Lung (tissue), 12 donors: ENCODE results near the gene ASTL. TPM values are rescaled to one million over a fixed set of nuclear protein-coding genes. Genes with fewer than 3 reads are reported as not detected.

Experiments used
- ATAC-seq: fragments of 200-7000 bp; cut with Tn5 transposase; one replicate; pipeline ENCODE4 v1.9.1; 2020; ENCODE audit warnings: moderate number of reproducible peaks; ENCODE audit not compliant: insufficient read depth, low FRiP score
- DNase-seq, 3 donors: peaks; one replicate each; pipeline ENCODE4 v3.0.0-alpha.2; 2013 to 2017
- H3K27ac ChIP-seq, 2 donors: one replicate each; pipeline ENCODE4 v1.5.1; 2013; ENCODE audit warnings: mild to moderate bottlenecking in 2 of 2, moderate library complexity in 2 of 2, control low read depth in 1 of 2, inconsistent platforms in 1 of 2, low read depth in 1 of 2, low read length in 1 of 2
- H3K27me3 ChIP-seq, 3 donors: one replicate each; pipeline ENCODE4 v1.5.1; 2013; ENCODE audit warnings: low read length in 2 of 3; ENCODE audit not compliant: control insufficient read depth in 3 of 3, insufficient read depth in 3 of 3
- H3K36me3 ChIP-seq, 4 donors: one replicate each; pipeline ENCODE4 v1.5.1; 2013; ENCODE audit warnings: low read length in 4 of 4, mild to moderate bottlenecking in 1 of 4, moderate library complexity in 1 of 4; ENCODE audit not compliant: control insufficient read depth in 4 of 4, insufficient read depth in 4 of 4
- H3K4me1 ChIP-seq, 5 donors: one replicate each; pipeline ENCODE4 v1.5.1; 2013; ENCODE audit warnings: low read length in 5 of 5, mild to moderate bottlenecking in 2 of 5, moderate library complexity in 1 of 5; ENCODE audit not compliant: control insufficient read depth in 5 of 5, insufficient read depth in 5 of 5
- H3K4me3 ChIP-seq: one replicate; pipeline ENCODE4 v1.5.1; 2013; ENCODE audit warnings: mild to moderate bottlenecking, control low read depth, moderate library complexity
- H3K9ac ChIP-seq, 2 donors: one replicate each; pipeline ENCODE4 v1.5.1; 2013; ENCODE audit warnings: low read length in 2 of 2, control low read depth in 1 of 2; ENCODE audit not compliant: insufficient read depth in 1 of 2
- H3K9me3 ChIP-seq, 4 donors: one replicate each; pipeline ENCODE4 v1.5.1; 2013; ENCODE audit warnings: low read length in 3 of 4, mild to moderate bottlenecking in 1 of 4, moderate library complexity in 1 of 4; ENCODE audit not compliant: control insufficient read depth in 4 of 4, insufficient read depth in 3 of 4
- WGBS, 2 donors: extraction: QIAGEN DNeasy Blood & Tissue Kit; methylation state at CpG; one replicate each; pipeline ENCODE4 v1.1.7; 2013; 5-methylcytosine and 5-hydroxymethylcytosine counted together
- polyA plus RNA-seq, 2 donors: library from polyadenylated mRNA; stranded (reverse); fragments of 200-250 nt; gene quantifications; one replicate each; pipeline ENCODE4 v1.2.1, GENCODE V29; 2013
- total RNA-seq, 2 donors: library from RNA; depleted of rRNA in 1 of 2; stranded (reverse); fragments of >200 nt in 1 of 2; gene quantifications; one replicate each; pipeline ENCODE4 v1.2.1, GENCODE V29; 2014 to 2021
- TF ChIP-seq, protein P1 (sequence below): IDR thresholded peaks from 2 replicates; pipeline ENCODE4 v1.5.1; 2012; ENCODE audit warnings: mild to moderate bottlenecking; ENCODE audit errors: control extremely low read depth, extremely low read depth
- donor health status: control.
- donor health status: control.
- donor health status: Bipolar disorder and iron deficiency.
- donor health status: healthy.
- donor health status: DM: yes; HTN: yes; CAD: no.

The ASTL gene
- total and polyA plus RNA-seq, 4 donors: 0.14 to 0.34 TPM; not detected in 2

DNA sequence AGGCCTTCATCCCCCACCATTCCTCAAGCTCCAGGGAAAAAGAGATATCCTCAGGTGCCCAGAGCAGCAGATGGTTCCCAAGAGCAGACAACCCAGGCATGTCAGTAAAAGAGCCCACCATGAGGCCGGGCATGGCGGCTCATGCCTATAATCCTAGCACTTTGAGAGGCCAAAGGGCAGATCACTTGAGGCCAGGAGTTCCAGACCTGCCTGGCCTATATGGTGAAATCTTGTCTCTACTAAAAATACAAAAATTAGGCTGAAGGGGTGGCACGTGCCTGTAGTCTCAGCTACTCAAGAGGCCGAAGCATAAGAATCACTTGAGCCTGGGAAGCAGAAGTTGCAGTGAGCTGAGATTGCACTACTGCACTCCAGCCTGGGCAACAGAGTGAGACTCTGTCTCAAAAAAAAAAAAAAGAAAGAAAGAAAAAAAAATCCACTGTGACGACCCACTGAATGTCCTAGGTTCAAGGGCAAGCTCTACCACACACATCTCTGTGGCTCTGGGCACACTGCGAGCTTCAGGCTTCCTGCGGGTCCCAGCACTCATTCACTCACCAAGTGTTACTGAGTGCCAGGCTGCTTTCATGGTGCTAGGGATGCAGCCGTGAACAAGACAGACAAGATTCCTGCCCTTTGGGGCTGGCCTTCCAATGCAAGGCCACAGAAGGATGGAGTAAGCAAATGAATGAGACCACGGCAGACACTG lies 13.4 kb upstream of the ASTL start:
- ATAC-seq: no peak
- Histone ChIP-seq H3K36me3 (no peaks in the 10 kb centered on the region), H3K4me1 (peaks cover 0 to 18% (median 5%) of the 10 kb centered on the region in 5 donors), H3K4me3 (no peak overlapping the region), H3K27ac (no peak overlapping the region), H3K9me3 (no peaks in the 10 kb centered on the region), H3K9ac (no peak overlapping the region), H3K27me3 (no peaks in the 10 kb centered on the region)
- no peak for DNase-seq
- WGBS, 2 donors: 83 to 95% methylated on average over 9 of the region's 9 CpGs
- TF ChIP-seq, protein P1, sequence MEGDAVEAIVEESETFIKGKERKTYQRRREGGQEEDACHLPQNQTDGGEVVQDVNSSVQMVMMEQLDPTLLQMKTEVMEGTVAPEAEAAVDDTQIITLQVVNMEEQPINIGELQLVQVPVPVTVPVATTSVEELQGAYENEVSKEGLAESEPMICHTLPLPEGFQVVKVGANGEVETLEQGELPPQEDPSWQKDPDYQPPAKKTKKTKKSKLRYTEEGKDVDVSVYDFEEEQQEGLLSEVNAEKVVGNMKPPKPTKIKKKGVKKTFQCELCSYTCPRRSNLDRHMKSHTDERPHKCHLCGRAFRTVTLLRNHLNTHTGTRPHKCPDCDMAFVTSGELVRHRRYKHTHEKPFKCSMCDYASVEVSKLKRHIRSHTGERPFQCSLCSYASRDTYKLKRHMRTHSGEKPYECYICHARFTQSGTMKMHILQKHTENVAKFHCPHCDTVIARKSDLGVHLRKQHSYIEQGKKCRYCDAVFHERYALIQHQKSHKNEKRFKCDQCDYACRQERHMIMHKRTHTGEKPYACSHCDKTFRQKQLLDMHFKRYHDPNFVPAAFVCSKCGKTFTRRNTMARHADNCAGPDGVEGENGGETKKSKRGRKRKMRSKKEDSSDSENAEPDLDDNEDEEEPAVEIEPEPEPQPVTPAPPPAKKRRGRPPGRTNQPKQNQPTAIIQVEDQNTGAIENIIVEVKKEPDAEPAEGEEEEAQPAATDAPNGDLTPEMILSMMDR: no peak

DNA sequence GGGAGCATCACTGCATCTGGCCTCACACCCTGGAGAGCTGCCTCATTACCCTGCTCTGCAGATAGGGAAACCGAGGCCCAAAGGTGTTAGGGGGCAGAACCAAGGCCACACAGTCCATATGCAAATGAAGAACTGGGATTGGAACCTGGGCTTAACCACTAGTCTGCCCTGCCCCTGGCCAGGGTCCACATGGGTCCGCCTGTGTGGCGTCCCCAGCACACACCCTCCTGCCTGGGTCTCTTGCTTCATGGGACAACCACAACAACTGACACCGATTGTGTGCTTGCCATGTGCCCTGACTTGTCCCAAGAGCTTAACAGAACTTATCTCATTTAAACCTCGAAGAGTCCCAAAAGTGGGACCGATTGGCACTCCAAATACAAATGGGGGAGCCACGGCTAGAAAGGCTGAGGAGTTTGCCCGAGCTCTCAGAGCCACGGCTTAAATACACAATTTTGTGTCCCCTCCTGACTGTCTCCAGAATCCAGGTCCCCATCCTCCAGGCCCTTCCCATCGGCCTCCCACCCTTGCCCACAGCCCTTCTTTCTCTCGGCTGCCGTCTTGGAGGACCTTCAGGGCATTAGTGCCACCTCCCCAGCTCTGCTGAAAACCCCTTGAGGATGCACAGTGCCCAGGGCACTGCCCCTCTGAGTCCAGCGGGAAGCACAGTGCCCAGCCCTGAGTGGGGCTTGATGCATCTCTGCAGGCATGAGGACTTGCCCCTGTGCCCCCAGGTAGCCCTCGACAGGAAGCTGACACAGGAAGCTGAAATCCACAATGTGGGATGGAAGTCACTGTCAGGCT lies 12.7 kb upstream of the ASTL start:
- Histone ChIP-seq H3K36me3 (no peaks in the 10 kb centered on the region), H3K9me3 (no peaks in the 10 kb centered on the region), H3K27ac (no peak overlapping the region), H3K4me1 (peaks cover 0 to 25% (median 5%) of the 10 kb centered on the region in 5 donors), H3K27me3 (no peaks in the 10 kb centered on the region), H3K4me3 (no peak overlapping the region), H3K9ac (no peak overlapping the region)
- no peak for DNase-seq
- TF ChIP-seq, protein P1: no peak
- ATAC-seq: no peak
- WGBS, 2 donors: 92 to 94% methylated on average over 14 of the region's 14 CpGs

DNA sequence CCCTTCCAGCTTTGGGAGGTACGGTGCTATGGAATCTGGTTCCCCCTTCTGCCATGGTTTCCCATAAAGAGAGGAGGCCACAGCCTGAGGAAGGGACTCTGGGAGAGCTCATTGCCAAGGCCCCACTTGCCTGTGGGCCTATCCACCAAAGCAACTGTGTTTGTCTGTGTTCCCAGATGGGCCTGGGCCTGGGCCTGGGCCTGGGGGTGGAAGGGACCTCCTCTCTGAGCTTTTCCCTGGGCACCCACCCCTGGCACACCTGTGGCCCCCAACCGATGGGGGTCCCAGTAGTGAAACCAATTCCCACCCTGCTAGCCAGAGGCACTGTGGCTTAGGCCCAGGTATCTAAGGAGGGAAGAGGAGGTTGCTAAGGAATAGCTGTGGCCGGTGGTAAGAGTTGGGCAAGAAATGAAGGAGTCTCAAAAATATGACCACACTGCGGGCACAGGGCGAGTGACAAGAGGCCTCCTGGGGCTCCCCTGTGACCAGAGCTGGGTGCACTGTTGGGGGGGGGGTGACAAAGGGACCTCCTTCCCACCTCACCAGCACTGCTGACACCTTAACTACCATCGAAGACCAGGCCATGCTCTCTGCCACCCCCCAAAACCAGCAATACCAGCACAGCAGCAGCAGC lies 11.8 kb upstream of the ASTL start:
- H3K4me1 ChIP-seq: peaks cover 0 to 30% (median 5%) of the 10 kb centered on the region in 5 donors
- DNase-seq: no peak
- no peaks in the 10 kb centered on the region for H3K27me3 ChIP-seq
- H3K9ac ChIP-seq: no peak overlapping the region
- ATAC-seq: no peak
- H3K36me3 ChIP-seq: no peaks in the 10 kb centered on the region
- no peaks in the 10 kb centered on the region for H3K9me3 ChIP-seq
- no peak overlapping the region for H3K27ac ChIP-seq
- no peak overlapping the region for H3K4me3 ChIP-seq
- WGBS, 2 donors: 64 to 91% methylated on average over 6 of the region's 6 CpGs
- TF ChIP-seq, protein P1: no peak
